Astrocyte (in vitro differentiated cells and primary cell): ENCODE data around the gene CEP89. TPM values are rescaled to one million over a fixed set of nuclear protein-coding genes. Genes with fewer than 3 reads are reported as not detected.
"Not testable (repeated sequence)": the region's sequence is repeated elsewhere in the genome, so short reads cannot be mapped to it uniquely, and the experiment has no call there.

Experiments
- DNase-seq: peaks from one replicate; pipeline ENCODE4 v3.0.0-alpha.2; 2010; ENCODE audit warnings: low read depth
- FAIRE-seq: peaks from 2 replicates; lab custom pipeline; 2011; peaks lifted over from hg19 to GRCh38; lab: Jason Lieb, UNC
- H2AFZ ChIP-seq: 2 replicates; pipeline ENCODE4 v1.6.0; 2012; ENCODE audit warnings: low read depth, low read length, inconsistent platforms
- H3K27ac ChIP-seq: 2 replicates; pipeline ENCODE4 v1.5.1; 2011; ENCODE audit warnings: low read depth, low read length, inconsistent platforms
- H3K27me3 ChIP-seq: 2 replicates; pipeline ENCODE4 v1.6.0; 2011; ENCODE audit warnings: low read length, inconsistent platforms; ENCODE audit not compliant: insufficient read depth
- H3K36me3 ChIP-seq: 2 replicates; pipeline ENCODE4 v1.5.1; 2011; ENCODE audit warnings: low read length, inconsistent platforms; ENCODE audit not compliant: insufficient read depth
- H3K4me1 ChIP-seq: 2 replicates; pipeline ENCODE4 v1.5.1; 2011; ENCODE audit warnings: low read length, inconsistent platforms; ENCODE audit not compliant: insufficient read depth
- H3K4me2 ChIP-seq: 2 replicates; pipeline ENCODE4 v1.6.0; 2012; ENCODE audit warnings: low read length, inconsistent platforms
- H3K4me3 ChIP-seq: 2 replicates; pipeline ENCODE4 v1.5.1; 2011; ENCODE audit warnings: low read depth, mild to moderate bottlenecking, low read length, inconsistent platforms; ENCODE audit not compliant: insufficient read depth
- H3K79me2 ChIP-seq: 2 replicates; pipeline ENCODE4 v1.6.0; 2012; ENCODE audit warnings: mild to moderate bottlenecking, low read length, inconsistent platforms; ENCODE audit not compliant: insufficient read depth
- H3K9ac ChIP-seq: 2 replicates; pipeline ENCODE4 v1.6.0; 2012; ENCODE audit warnings: mild to moderate bottlenecking, low read length, inconsistent platforms
- H3K9me3 ChIP-seq: 2 replicates; pipeline ENCODE4 v1.5.1; 2012; ENCODE audit warnings: low read depth, mild to moderate bottlenecking, low read length, inconsistent platforms; ENCODE audit not compliant: insufficient read depth
- H4K20me1 ChIP-seq: 2 replicates; pipeline ENCODE4 v1.6.0; 2012; ENCODE audit warnings: low read length, inconsistent platforms; ENCODE audit not compliant: insufficient read depth
- H3K27ac Mint-ChIP-seq: one replicate; pipeline ENCODE4 v1.8.0; 2021; ENCODE audit warnings: mild to moderate bottlenecking, mixed read lengths; ENCODE audit not compliant: unreplicated experiment
- H3K27me3 Mint-ChIP-seq: one replicate; pipeline ENCODE4 v1.8.0; 2021; ENCODE audit warnings: low read depth, mixed read lengths; ENCODE audit not compliant: unreplicated experiment
- H3K36me3 Mint-ChIP-seq: one replicate; pipeline ENCODE4 v1.8.0; 2021; ENCODE audit warnings: low read depth, mixed read lengths; ENCODE audit not compliant: unreplicated experiment
- H3K4me1 Mint-ChIP-seq: one replicate; pipeline ENCODE4 v1.8.0; 2021; ENCODE audit warnings: low read depth, mixed read lengths; ENCODE audit not compliant: unreplicated experiment
- H3K4me3 Mint-ChIP-seq: one replicate; pipeline ENCODE4 v1.8.0; 2021; ENCODE audit warnings: mild to moderate bottlenecking, moderate library complexity, mixed read lengths; ENCODE audit not compliant: unreplicated experiment
- H3K9me3 Mint-ChIP-seq: one replicate; pipeline ENCODE4 v1.8.0; 2021; ENCODE audit warnings: mild to moderate bottlenecking, mixed read lengths; ENCODE audit not compliant: unreplicated experiment
- CTCF ChIP-seq: IDR thresholded peaks from 2 replicates; pipeline ENCODE4 v1.5.1; 2011; ENCODE audit warnings: low read depth, mild to moderate bottlenecking, inconsistent platforms, low read length, moderate library complexity; ENCODE audit not compliant: insufficient read depth
- EZH2 ChIP-seq: IDR thresholded peaks from 2 replicates; pipeline ENCODE4 v1.6.1; 2012; ENCODE audit warnings: mild to moderate bottlenecking, low read length, inconsistent platforms; ENCODE audit not compliant: insufficient read depth
- total RNA-seq: library from RNA; stranded (reverse); gene quantifications from 2 replicates; pipeline ENCODE4 v1.2.1, GENCODE V29; 2021

CEP89 gene
- total RNA-seq, 1 donor from 2014 or later: 28.3 TPM

- Histone ChIP-seq H3K4me1 (no peaks in the 10 kb centered on the region), H3K36me3 (no peaks in the 10 kb centered on the region), H4K20me1 (no peaks in the 10 kb centered on the region), H3K79me2 (no peaks in the 10 kb centered on the region), H3K27ac (no peak overlapping the region), H3K9me3 (no peaks in the 10 kb centered on the region), H2AFZ (no peak overlapping the region), H3K4me3 (no peak overlapping the region), H3K4me2 (no peak overlapping the region), H3K27me3 (no peaks in the 10 kb centered on the region), H3K9ac (no peak overlapping the region)
- H3K4me1 Mint-ChIP-seq: no peaks in the 10 kb centered on the region
- no peaks in the 10 kb centered on the region for H3K27me3 Mint-ChIP-seq
- no peaks in the 10 kb centered on the region for H3K9me3 Mint-ChIP-seq
- TF ChIP-seq EZH2: no peak
- FAIRE-seq: no peak
- peaks cover 16% of the 10 kb centered on the region for H3K36me3 Mint-ChIP-seq
- no peak overlapping the region for H3K4me3 Mint-ChIP-seq
- H3K27ac Mint-ChIP-seq: no peak overlapping the region
- DNase-seq: no peak
Measured at GRCh38 chr19:32997716-32998355, 26.1 kb upstream of the CEP89 start.

GRCh38 chr19:32997061-32997464 is 25.3 kb upstream of the CEP89 start:
- not testable (repeated sequence) for H3K27ac Mint-ChIP-seq, H3K27ac ChIP-seq, H3K4me3 ChIP-seq, H3K4me2 ChIP-seq, H3K4me1 Mint-ChIP-seq, FAIRE-seq, H3K36me3 ChIP-seq, H3K9me3 Mint-ChIP-seq, DNase-seq, H4K20me1 ChIP-seq, H3K27me3 ChIP-seq, H2AFZ ChIP-seq, H3K79me2 ChIP-seq, H3K27me3 Mint-ChIP-seq, H3K9ac ChIP-seq, H3K4me1 ChIP-seq, H3K9me3 ChIP-seq, H3K4me3 Mint-ChIP-seq
- peaks cover 16% of the 10 kb centered on the region for H3K36me3 Mint-ChIP-seq

GRCh38 chr19:32995966-32996365 is 24.2 kb upstream of the CEP89 start:
- not testable (repeated sequence) for H3K27ac Mint-ChIP-seq, H3K27me3 ChIP-seq, H3K4me3 ChIP-seq, H3K9ac ChIP-seq, H3K9me3 Mint-ChIP-seq, H3K4me3 Mint-ChIP-seq, DNase-seq, H4K20me1 ChIP-seq, H3K4me1 ChIP-seq, H2AFZ ChIP-seq, H3K36me3 ChIP-seq, H3K79me2 ChIP-seq, H3K4me2 ChIP-seq, FAIRE-seq, H3K27me3 Mint-ChIP-seq, H3K27ac ChIP-seq, H3K9me3 ChIP-seq, H3K4me1 Mint-ChIP-seq
- peaks cover 16% of the 10 kb centered on the region for H3K36me3 Mint-ChIP-seq

- TF ChIP-seq CTCF: no peak
- no peak for TF ChIP-seq EZH2
- no peak overlapping the region for H3K27ac ChIP-seq
- Mint-ChIP-seq H3K27me3 (no peaks in the 10 kb centered on the region), H3K4me3 (no peak overlapping the region), H3K9me3 (no peaks in the 10 kb centered on the region), H3K27ac (no peak overlapping the region), H3K36me3 (peaks cover 6% of the 10 kb centered on the region), H3K4me1 (no peaks in the 10 kb centered on the region)
- H2AFZ ChIP-seq: no peak overlapping the region
- no peaks in the 10 kb centered on the region for H3K9me3 ChIP-seq
- H3K4me2 ChIP-seq: no peak overlapping the region
- no peak overlapping the region for H3K9ac ChIP-seq
- H3K27me3 ChIP-seq: no peaks in the 10 kb centered on the region
- H4K20me1 ChIP-seq: no peaks in the 10 kb centered on the region
- FAIRE-seq: no peak
- DNase-seq: no peak
- no peaks in the 10 kb centered on the region for H3K79me2 ChIP-seq
- no peaks in the 10 kb centered on the region for H3K36me3 ChIP-seq
- H3K4me1 ChIP-seq: no peaks in the 10 kb centered on the region
- no peak overlapping the region for H3K4me3 ChIP-seq
Measured at GRCh38 chr19:32988724-32989123, 17.0 kb upstream of the CEP89 start.

GRCh38 chr19:32988254-32988653 is 16.5 kb upstream of the CEP89 start:
- H3K36me3 Mint-ChIP-seq, DNase-seq, H3K4me1 ChIP-seq, H2AFZ ChIP-seq, H3K9ac ChIP-seq, H3K9me3 ChIP-seq, H3K4me1 Mint-ChIP-seq, H3K4me3 ChIP-seq, H3K27ac Mint-ChIP-seq, H3K36me3 ChIP-seq, H3K27me3 ChIP-seq, H3K9me3 Mint-ChIP-seq, H3K79me2 ChIP-seq, H3K4me2 ChIP-seq, H3K27ac ChIP-seq, H3K4me3 Mint-ChIP-seq, FAIRE-seq, H4K20me1 ChIP-seq, H3K27me3 Mint-ChIP-seq: not testable (repeated sequence)
